ENCODE results near the gene IFI44.

IFI44 gene

GRCh38 chr1:78712467-78713051 is 62.9 kb downstream of the IFI44 start:
- no peak for FAIRE-seq

GRCh38 chr1:78713297-78713696 is 63.7 kb downstream of the IFI44 start:
- no peak for FAIRE-seq

All from TTC549 (cell line).